Stimulated activated CD4-positive, alpha-beta T cell treated with anti-CD3 and anti-CD28 coated beads, Interleukin-2, amount 100 ng/mL, for 48 hours (primary cell): ENCODE results near the gene KRTAP10-2.

Source experiments
- DNase-seq, 2 donors: peaks; one replicate each; pipeline ENCODE4 v3.0.0-alpha.2; 2020

KRTAP10-2 gene

DNA sequence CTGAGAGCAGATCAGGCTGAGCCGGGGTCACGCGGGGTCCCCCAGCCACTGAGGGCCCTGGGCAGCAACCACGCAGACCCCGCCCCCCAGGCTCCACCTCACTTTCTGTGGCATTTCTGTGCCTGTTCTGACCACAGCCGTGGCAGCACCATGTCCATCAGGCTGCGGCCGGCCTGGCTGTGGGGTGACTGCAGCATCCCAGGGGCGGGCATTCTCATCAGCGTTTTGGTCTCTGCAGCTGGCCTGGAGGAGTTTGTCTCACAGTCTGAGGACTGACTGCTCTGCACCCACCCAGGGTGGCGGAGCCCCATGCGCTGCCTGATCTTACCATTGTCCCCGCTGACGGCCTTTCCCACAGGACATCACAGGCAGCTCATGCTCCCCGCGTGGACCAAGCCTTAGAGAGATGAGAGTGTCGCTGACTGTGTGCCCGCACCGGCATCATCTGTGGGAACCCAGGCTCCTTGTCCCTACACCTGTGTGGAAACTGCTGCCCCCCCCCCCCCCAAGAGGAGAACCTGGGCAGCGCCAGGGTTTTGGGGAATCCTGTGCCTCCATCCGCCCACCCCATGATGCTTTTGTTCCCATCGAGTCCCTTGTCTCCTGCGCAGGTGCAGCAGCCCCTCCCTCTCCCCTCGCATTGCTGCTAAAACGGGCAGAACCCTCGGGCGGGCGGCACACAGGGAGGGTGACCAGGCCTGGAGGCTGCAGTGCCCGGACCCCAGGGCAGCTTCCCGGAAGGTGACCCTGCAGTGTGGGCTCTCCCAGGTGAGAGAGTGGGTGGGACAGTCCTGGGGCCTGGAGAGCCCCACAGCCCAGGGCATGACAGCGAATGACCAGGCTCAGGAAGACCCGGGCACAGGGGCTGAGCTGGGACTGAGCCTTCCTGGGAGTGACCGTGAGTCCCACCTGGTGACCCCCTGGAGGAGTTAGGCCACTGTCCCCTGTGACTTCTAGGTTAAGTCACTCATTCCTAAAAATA lies 13.1 kb downstream of the KRTAP10-2 start:
- no peak for DNase-seq

DNA sequence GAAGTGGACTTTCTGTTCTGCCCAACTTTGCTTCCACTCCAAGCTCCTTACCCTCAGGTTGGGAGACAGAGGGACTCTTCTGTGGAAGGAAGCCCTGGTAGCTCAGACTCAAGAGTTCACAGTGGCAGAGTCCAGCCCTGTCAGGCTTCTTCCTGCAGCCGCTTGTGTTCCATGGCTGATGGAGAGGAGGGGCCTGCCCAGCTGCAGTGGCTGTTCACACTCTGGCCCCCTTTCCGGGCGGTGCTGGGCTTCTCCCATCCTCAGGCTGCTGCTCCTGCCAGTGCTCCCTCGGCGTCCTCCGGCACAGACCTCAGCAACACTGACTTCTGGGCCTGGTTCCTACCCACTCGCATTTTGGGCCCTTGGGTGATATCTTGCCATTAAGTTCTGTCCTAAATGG lies 15.3 kb downstream of the KRTAP10-2 start:
- no peak for DNase-seq

DNA sequence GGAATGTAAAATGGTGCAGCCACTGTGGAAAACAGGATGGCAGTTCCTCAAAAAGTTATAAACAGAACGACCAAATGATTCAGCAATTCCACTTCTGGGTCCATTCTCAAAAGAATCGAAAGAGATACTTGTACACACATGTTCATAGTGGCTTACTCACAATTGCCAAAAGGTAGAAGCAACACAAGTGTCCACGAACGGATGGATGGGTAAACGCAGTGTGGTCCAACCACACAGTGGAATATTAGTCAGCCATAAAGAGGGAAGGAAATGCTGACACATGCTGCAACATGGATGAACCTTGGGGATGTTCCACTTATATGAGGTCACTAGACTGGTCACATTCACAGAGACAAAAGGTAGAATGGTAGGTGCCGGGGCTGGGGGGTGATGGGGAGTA lies 16.6 kb downstream of the KRTAP10-2 start:
- no peak for DNase-seq

DNA sequence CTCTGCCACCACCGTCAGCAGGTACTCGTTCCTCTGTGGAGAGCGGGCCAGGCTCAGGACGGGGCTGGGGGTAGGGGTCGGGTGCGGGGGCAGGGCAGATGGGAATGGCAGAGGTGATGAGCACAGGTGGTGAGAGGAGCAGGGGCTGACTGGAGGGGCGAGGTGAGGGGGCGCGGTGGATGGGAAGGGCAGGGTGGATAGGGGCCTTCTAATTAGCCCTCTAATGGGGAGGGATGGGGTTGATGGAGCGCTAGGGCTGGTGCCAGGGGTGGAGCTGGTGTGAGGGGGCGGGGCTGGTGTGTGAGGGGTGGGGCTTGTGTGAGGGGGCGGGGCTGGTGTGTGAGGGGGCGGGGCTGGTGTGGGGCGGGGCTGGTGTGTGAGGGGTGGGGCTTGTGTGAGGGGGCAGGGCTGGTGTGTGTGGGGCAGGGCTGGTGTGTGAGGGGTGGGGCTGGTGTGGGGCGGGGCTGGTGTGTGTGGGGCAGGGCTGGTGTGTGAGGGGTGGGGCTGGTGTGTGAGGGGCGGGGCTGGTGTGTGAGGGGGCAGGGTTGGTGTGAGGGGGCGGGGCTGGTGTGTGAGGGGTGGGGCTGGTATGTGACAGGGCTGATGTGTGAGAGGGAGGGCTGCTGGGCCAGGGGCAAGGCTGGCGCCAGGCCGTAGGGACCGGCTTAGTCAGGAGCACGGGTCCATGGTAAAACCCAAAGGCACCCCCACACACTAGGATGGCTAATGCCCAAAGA lies 17.2 kb downstream of the KRTAP10-2 start:
- no peak for DNase-seq

DNA sequence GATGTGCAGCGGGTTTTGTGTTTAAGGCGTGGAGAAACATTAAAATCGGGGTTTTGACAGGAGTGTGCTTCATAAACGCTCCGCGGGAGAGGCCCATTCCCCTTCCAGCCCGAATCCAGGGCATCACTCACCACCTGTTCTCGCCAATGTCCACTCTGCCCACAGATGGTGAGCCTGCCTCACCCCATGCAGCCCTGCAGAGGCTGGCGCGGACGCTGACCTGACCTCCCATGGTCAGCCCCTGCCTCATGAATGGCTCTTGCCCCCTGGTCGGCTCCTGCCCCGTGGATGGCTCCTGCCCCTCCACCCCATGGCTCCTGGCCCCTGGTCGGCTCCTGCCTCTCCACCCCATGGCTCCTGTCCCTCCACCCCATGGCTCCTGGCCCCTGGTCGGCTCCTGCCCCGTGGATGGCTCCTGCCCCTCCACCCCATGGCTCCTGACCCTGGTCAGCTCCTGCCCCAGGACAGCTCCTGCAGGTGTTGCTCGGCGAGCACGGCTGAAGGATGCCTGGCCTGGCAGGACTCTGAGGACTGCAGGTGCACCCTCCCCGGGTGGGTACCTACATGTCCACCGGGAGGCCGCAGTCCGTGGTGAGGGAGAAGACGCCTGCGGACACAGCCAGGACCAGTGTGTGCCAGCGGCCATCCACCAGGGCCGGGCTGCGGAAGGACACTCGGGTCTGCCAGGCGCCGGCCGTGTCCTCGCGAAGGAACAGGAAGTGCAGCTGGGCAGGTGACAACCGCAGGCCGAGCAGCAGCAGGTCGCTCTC lies 18.0 kb downstream of the KRTAP10-2 start:
- no peak for DNase-seq

DNA sequence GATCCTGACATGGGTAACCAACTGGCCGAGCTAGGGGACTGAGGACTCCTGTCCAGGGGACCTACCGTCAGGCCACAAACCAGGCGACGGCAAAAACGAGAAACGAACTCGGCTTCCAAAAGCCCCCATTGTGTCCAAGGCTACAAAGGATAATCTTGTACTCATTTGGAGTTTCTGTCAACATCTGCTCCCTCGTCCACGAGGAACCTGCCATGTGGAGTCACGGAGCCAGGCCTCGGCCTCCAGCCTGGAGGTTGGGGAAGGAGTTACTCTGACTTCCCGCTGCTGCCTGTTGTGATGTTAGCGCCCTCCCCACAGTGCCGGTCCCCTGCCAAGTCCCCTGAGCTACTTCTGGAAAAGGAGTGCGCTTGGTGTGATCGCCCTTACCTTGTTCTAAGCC lies 18.6 kb downstream of the KRTAP10-2 start:
- no peak for DNase-seq

DNA sequence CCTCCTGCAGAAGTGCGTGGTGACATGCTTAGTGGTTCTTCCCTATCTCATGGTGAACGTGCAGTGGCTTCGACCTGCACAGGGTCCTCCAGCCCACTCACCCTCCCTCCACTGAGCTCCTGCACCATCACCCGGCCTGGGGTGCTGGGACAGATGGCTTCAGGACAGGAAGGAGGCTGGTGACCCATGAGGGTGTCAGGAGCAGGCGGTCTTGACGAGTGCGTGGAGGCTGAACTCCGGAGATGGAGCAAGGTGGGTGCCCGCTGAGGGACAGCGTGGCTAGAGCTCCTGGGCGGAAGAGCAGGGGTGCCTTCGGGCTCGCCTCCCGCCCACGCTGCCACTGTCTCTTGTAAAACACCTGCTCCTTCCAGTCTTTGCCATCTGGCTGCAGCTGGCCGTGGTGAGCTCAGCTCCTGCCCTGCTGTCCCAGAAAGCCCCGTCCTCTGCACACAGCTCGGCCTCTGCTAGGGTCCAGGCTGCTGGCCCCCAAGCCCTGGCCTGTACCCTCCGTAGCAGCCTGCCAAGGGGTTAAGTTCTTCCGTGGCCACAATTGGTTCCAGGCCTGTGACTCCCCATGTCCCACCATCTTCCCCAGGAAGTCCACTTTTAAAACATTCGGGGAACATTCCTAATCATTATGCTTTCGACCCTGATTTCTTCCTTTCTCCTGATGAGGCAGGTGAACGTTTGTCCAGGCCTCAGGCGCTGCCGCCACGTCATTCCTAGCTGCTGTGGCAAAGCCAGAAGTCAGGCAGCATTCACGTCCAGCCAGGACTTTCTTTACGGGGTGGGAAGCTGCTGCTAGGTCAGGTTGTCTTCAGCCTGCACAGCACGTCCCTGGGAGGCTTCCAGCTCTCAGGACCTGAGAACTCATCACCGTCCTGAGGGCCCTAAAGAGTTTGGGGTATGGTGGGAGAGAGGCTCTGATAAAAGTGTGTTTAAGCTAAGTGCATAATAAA lies 19.4 kb downstream of the KRTAP10-2 start:
- no peak for DNase-seq

DNA sequence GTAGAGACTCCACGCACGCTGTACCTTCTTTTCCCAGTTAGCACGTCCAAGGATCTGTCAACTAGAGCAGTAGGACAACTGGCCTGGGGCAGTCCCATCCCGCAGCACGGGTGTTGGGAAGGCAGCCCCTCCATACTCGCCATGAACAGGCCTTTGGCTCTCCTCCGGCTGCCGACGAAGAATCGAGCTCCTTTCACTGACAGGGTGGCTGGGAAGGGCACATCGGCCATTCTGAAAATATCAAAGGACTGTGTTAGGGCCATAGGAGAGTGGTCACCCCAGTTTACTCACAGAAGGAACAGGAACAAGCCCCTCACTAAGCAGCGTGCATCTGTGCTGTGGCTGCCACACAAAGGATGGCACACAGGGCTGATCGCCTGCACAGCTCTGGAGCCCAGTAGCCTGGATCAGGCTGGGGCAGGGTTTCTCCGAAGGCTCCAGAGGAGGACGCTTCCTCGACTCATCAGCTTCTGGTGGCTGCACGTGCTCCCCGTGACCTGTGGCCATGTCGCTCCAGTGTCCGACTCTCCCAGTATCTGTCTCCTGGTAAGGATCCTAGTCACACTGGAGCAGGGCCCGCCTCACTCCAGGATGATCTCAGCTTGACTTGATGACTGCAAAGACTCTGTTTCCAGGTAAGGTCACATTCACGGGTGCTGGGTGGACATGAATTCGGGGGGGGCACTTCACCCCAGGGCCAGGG lies 20.3 kb downstream of the KRTAP10-2 start:
- DNase-seq, result no peak

DNA sequence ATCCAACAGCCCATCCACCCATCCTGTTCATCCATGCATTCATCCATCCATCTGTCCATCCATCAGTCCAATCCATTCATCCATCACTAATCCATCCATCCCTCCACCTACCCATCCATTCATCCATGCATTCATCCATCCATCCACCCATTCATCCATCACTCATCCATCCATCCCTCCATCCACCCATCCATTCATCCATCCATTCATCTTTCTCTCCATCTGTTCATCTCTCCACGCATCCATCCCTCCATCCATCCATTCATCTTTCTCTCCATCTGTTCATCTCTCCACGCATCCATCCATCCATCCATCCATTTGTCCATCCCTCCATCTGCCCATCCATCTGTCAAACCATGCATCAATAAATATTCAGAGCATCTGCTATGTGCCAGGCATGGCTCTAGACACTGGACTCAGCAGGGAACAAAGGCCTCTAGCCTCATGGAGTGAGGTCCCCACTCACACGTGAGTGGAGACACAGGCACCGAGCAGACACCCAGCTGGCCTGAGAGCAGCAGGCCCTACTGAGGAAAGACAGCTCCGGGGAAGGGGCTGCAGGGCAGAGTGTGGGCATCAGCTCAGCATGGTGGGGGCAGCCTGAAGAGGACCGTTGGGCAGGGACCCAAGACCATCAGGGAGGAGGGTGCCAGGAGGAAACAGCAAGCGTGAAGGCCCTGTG lies 20.9 kb downstream of the KRTAP10-2 start:
- no peak for DNase-seq

DNA sequence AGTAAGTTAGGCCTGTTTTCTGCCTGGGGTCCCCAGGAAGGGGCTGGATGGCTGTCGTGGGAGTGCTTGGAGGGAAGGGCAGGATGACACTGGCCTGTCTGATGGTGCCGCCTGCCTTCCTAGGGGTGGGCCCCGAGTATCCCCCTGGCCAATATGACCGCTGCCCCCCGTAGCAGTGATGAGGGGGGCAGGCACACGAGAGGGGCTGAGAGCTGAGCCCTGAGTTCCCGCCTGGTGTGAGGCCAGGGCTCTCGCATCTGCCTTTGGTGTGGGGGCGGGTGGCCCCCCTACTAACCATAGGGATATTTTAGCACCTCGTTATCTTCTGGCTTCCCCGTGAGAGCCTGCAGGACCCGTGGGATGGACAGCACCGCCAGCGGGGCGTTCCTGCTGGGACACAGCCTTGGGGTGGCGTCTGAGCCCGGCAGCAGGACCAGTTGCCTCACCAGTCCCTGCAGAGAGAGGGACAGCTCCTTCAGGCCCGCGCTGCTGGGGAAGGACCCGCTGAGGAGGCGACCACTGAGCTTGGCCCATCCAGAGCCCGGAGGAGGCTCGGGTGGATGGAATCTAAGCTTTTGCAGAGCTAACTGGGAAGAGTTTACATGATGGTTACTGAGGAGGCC lies 21.7 kb downstream of the KRTAP10-2 start:
- no peak for DNase-seq

DNA sequence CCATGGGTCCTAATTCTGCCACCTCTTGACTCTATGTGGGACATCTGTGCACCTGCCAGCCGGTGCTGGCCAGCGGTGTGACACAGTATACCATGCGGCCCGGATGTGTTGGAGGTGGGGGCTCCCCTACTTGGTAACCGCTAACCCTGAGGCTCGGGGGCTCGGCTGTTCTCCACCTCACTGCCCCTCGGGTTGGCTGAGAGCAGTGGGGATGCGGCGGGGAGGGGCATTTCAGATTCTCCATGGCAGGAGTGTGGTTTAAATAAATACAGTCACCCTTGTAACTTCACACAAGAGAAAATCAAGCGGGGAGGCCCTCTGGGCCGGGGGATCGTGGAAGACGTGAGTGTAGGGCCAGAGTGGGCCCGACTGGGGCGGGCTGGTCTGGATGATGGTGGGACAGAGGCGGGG lies 22.3 kb downstream of the KRTAP10-2 start:
- no peak for DNase-seq

DNA sequence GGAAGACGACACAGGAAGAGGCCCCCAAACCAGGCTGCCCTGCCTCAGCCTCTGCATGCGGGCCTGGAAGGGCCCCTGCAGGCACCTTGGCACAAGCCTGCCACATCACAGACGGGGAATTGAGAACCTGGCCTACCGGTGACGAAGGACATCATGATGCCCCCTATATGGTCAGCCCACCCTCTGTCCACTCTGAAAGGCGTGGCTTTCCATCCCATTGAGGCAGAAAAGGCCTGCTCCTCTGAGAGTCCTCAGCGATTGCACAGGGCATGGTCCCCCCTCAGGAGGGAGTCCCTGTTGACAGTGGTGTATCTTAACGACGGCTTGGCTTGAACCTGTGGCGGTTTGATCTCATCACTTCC lies 22.7 kb downstream of the KRTAP10-2 start:
- DNase-seq, result no peak

DNA sequence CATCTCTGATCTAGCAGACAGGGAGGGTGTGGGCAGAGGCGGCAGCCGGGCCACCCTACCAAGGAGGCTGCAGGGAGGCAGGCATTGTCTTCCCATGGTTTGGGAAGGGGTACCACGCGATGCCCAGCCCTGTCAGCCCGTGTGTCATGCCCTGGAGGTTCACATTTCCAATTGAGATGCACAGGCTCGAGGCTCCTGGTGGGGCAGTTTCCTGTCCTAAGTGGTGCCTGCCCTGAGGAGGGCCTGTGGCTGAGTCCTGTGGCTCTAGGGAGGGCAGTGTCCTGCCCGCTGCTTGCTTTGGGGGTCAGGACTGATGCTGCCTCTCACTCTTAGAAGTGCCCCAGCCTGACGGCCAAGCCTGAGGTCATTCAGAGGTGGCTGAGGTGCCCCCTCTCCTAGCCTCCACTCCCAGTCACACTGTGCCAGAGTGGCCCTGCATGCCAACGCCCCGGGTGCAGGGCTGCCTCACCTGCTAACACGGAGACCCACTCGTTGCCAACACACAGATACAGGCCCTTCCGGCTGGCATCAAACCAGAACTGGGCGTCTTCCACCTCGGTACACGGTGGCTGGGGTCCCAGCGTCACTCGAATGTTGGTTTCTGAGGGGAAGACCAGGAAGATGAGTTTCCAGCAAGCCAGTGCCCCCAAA lies 23.2 kb downstream of the KRTAP10-2 start:
- no peak for DNase-seq

DNA sequence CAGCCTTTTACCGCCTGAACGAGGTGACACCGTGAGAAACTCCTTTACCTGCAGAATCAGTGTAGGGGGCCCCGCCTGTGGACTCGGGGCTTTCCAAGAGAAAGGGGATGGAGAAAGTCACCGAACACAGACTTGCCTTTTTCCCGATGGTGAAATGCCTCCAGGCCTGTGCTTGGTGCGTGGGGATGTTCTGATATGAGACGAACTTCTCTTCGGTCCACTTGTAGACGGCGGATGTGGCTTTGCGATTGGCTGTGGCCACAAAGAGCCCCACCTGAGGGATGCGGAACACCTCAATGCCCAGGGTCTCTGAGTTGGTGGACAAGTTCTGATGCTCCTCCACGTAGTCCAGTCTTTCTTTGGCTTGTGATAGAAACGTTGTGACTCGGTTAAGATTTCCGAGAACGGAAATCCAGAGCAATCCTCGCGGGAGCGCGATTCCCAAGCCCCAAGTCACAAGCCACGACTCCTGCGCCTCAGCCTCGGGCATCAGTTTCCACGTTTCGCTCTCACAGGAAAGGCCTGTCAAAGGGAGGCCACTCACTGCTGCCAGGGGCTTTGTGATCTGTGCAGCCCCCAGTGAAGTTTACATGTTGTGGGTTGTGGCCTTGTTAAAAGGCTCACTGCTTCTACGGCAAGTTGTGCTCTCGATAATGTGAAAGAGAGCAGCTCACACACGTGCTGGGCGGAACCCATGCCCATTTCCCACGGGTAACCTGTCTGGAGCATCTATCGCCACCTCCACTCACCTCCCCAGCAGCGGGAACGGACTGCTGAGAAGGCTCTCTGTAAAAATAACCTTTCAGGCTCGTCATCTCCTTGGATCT lies 23.9 kb downstream of the KRTAP10-2 start:
- no peak for DNase-seq

DNA sequence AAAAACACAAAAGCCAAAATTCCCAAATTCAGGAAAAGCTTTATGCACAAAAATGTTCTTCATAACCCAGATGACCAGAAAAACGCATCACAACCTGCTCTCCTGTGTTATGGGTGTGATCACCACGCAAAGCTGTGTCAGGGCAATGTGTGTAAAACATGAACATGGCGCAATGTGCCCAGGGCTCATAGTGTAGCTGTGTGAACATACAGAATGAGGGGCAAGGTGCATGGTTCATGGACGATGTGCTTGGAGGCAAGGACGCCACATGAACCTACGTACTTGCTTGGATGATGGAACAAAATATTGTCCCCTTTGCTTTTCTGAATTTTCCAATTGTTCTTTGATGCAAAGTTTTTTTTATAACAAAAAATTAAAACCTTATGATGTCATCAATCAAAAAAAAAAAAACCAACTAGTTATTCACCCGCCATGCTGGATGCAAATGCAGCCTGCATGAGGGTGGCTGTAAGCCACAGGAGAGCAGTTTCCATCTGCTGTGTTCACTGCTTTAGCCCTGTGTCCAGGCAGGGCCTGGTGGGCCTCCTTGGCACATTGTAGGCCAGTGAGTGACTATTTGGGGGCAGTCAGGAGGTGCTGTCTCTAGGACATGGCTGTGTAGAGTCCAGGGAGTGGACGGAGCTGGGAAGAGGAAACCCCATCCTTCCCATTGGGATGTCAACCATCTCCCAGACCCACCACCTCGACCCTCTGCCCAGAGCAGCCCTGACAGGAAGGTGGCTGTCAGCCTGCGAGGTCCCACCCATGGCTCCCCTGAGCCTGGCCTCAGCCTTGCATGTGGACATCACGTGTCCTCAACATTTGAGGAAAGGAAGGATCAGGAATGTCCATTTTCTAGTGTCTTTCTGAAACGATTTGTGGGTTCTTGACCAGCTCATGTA lies 25.0 kb downstream of the KRTAP10-2 start:
- no peak for DNase-seq

DNA sequence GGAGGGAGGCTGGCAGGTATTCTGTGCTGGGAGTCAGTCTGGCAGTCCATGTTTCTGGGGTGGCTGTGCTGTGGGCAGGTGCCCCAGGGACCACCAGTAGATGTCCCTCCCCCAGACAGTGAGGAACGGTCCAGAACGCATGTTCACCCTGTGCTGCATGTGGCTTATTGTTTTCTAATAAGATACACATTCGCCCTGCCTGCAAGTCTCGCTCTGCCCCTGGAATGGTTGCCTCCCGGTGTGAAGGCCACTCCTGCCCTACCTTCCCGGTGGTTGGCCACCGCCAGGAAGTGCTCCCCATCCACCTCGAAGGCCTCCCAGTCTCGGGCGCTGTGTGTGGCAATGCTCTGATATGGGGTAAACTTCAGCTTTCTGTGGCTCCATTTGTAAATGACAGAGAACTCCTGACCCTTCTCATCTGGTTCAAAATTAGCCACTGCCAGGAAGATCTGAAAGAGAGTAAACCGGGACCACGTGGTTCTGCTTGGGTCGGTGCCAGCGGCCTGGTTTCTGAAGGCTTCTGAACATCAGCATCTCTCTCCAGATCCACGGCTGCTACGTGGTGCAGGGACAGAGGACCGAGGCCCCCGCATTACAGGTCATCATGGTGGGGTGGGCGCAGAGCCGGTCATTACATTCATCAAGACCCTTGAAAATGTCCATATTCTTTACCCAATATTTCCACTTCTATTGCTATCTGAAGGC lies 25.8 kb downstream of the KRTAP10-2 start:
- no peak for DNase-seq
